ENCODE data around the gene INPP5J. TPM values are rescaled to one million over a fixed set of nuclear protein-coding genes. Genes with fewer than 3 reads are reported as not detected.

The INPP5J gene
- total and polyA plus RNA-seq, 7 donors = 1.1 to 15.3 (median 2.2) TPM

DNA sequence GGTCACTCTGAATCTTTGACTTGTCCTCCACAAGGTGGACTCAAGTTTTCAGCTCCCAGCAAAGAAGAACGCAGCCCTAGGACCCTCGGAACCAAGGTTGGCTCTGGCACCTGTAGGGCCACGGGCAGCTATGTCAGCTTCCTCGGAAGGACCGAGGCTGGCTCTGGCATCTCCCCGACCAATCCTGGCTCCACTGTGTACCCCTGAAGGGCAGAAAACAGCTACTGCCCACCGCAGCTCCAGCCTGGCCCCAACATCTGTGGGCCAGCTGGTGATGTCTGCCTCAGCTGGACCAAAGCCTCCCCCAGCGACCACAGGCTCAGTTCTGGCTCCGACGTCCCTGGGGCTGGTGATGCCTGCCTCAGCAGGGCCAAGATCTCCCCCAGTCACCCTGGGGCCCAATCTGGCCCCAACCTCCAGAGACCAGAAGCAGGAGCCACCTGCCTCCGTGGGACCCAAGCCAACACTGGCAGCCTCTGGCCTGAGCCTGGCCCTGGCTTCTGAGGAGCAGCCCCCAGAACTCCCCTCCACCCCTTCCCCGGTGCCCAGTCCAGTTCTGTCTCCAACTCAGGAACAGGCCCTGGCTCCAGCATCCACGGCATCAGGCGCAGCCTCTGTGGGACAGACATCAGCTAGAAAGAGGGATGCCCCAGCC, 2.2 kb downstream of the INPP5J start:
- Histone ChIP-seq H3K4me3 (no peak overlapping the region), H3K27me3 (no peaks in the 10 kb centered on the region), H3K9me3 (no peaks in the 10 kb centered on the region), H3K27ac (no peak overlapping the region), H3K4me1 (peaks cover 0 to 19% (median 17%) of the 10 kb centered on the region in 4 donors), H3K36me3 (no peaks in the 10 kb centered on the region)
- no peak for TF ChIP-seq POLR2A (IDR thresholded peaks at IDR 0.05)
- TF ChIP-seq POLR2AphosphoS5 (IDR thresholded peaks at IDR 0.05) = no peak
- no peak for TF ChIP-seq EP300 (IDR thresholded peaks at IDR 0.05)
- no peak for TF ChIP-seq CTCF (IDR thresholded peaks at IDR 0.05)
- intact Hi-C loops (cut with DNase I) = loop anchor here (10.0 kb wide), 1 partner anchor 360 kb away; no protein-coding TSS in a partner anchor
- DNase-seq = no peak
- 85 to 88% methylated on average over 14 of the region's 14 CpGs for WGBS, 2 donors

DNA sequence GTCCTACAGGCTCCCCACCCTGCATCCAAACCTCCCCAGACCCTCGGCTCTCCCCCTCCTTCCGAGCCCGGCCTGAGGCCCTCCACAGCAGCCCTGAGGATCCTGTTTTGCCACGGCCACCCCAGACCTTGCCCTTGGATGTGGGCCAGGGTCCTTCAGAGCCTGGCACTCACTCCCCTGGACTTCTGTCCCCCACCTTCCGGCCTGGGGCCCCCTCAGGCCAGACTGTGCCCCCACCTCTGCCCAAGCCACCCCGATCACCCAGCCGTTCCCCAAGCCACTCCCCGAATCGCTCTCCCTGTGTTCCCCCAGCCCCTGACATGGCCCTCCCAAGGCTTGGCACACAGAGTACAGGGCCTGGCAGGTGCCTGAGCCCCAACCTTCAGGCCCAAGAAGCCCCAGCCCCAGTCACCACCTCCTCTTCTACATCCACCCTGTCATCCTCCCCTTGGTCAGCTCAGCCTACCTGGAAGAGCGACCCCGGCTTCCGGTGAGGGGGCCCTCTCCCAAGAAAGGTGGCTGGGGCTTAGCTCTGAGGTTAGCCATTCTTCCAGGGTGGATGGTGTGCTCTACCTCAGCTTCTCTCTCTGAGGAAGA, 2.9 kb downstream of the INPP5J start:
- no peak overlapping the region for H3K27ac ChIP-seq
- TF ChIP-seq POLR2AphosphoS5 (IDR thresholded peaks at IDR 0.05) (no peak), CTCF (IDR thresholded peaks at IDR 0.05) (no peak), EP300 (IDR thresholded peaks at IDR 0.05) (no peak), POLR2A (IDR thresholded peaks at IDR 0.05) (no peak)
- no peaks in the 10 kb centered on the region for H3K27me3 ChIP-seq
- intact Hi-C loops (cut with DNase I) = loop anchor here (10.0 kb wide), 1 partner anchor 361 kb away; no protein-coding TSS in a partner anchor
- no peak for DNase-seq
- WGBS, 2 donors = 84 to 89% methylated on average over 12 of the region's 12 CpGs
- H3K36me3 ChIP-seq = no peaks in the 10 kb centered on the region
- H3K9me3 ChIP-seq = no peaks in the 10 kb centered on the region
- H3K4me1 ChIP-seq = peaks cover 0 to 19% (median 17%) of the 10 kb centered on the region in 4 donors
- no peak overlapping the region for H3K4me3 ChIP-seq

- H3K36me3 ChIP-seq = no peaks in the 10 kb centered on the region
- DNase-seq = no peak
- H3K4me1 ChIP-seq = peaks cover 0 to 19% (median 17%) of the 10 kb centered on the region in 4 donors
- H3K27ac ChIP-seq = no peak overlapping the region
- no peaks in the 10 kb centered on the region for H3K27me3 ChIP-seq
- intact Hi-C loops (cut with DNase I) = loop anchor here (10.0 kb wide), 1 partner anchor 361 kb away; no protein-coding TSS in a partner anchor
- H3K9me3 ChIP-seq = no peaks in the 10 kb centered on the region
- TF ChIP-seq EP300 (IDR thresholded peaks at IDR 0.05) = no peak
- TF ChIP-seq POLR2AphosphoS5 (IDR thresholded peaks at IDR 0.05) = no peak
- TF ChIP-seq CTCF (IDR thresholded peaks at IDR 0.05) = no peak
- TF ChIP-seq POLR2A (IDR thresholded peaks at IDR 0.05) = no peak
- no peak overlapping the region for H3K4me3 ChIP-seq
- 89 to 92% methylated on average over 22 of the region's 22 CpGs for WGBS, 2 donors
These were observed 3.5 kb downstream of the INPP5J start for GRCh38 chr22:31126128-31126868.

- Histone ChIP-seq H3K4me3 (no peak overlapping the region), H3K27me3 (no peaks in the 10 kb centered on the region), H3K4me1 (peaks cover 0 to 19% (median 17%) of the 10 kb centered on the region in 4 donors), H3K27ac (no peak overlapping the region), H3K9me3 (no peaks in the 10 kb centered on the region), H3K36me3 (no peaks in the 10 kb centered on the region)
- DNase-seq = no peak
- TF ChIP-seq EP300 (IDR thresholded peaks at IDR 0.05) = no peak
- no peak for TF ChIP-seq CTCF (IDR thresholded peaks at IDR 0.05)
- TF ChIP-seq POLR2A (IDR thresholded peaks at IDR 0.05) = no peak
- no peak for TF ChIP-seq POLR2AphosphoS5 (IDR thresholded peaks at IDR 0.05)
- WGBS, 2 donors = 84 to 89% methylated on average over 13 of the region's 13 CpGs
- intact Hi-C loops (cut with DNase I) = loop anchor here (10.0 kb wide), 1 partner anchor 362 kb away; no protein-coding TSS in a partner anchor
These were observed 4.1 kb downstream of the INPP5J start for GRCh38 chr22:31126869-31127175.

Data from sigmoid colon (tissue), 7 donors.